GM21526 (cell line): Measurements from ENCODE around the gene TCF7L2.

ENCODE experiments used
- ATAC-seq: cut with Tn5 transposase; IDR thresholded peaks from one replicate; pipeline ENCODE4 v1.9.1; 2021; ENCODE audit warnings: moderate library complexity; ENCODE audit not compliant: unreplicated experiment, low FRiP score

TCF7L2 gene

GRCh38 chr10:113111900-113112853, 162.1 kb downstream of the TCF7L2 start:
- ATAC-seq, result no peak

DNA sequence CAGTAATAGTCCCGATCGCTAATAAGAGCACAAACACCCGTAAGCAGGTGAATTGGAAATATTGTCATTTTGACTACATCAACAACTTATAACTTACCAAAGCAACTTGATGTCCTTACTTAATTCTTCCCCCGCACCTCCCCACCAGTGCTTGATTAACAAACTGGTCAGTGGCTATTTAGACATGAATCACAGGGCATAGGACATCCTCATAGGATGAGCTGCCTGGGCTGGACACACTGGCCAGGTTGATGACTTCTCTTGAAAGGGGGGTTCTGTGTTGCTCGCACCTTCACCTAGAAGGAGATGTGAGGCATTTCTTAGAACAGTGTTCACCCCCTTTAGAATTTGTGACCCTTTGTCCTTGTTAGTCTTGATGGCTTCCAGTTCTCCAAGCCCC, 163.2 kb downstream of the TCF7L2 start:
- ATAC-seq, result no peak

GRCh38 chr10:113113918-113114317, 163.9 kb downstream of the TCF7L2 start:
- ATAC-seq, result no peak

DNA sequence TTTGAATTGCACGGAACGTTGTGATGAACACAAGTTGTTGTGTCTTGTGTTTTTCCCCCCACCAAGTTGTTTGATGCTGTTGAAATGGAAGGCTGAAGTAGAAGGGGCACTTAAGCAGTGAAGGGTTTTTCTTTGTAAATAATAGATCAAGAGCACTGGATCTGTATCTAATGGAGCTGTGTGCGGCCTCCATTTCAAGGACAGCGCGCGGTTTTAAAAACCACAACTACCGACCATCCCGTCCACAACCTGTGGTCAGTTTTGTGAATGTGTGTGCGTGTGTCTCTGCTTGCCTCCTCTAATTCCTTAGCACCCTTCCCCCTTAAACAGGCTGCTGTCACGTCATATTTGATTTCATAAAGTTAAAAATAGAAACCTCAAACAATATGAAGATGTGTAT, 165.5 kb downstream of the TCF7L2 start:
- no peak for ATAC-seq

DNA sequence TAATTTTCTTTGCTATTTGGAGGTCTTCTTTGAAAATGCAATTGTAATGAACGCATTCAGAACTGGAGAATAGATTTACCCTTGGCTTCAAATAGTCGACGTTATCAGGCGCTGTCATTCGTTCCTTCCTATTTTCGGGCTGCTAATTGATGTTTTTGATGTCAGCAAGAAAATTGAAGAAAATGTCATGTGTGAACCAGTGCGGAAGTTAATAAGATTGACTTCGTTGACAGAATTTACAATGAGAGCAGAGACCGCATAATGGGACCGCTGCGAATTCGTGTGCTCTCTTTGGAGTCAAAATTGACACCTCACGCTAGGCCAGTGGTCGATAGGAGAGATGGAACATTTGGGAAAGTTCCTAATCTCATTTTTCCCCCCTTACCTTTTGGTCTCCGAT, 168.8 kb downstream of the TCF7L2 start:
- ATAC-seq, result no peak

GRCh38 chr10:113119801-113120200, 169.8 kb downstream of the TCF7L2 start:
- ATAC-seq, result no peak

GRCh38 chr10:113121153-113121552, 171.1 kb downstream of the TCF7L2 start:
- ATAC-seq, result no peak

- no peak for ATAC-seq
Measured at GRCh38 chr10:113122947-113123346, 172.9 kb downstream of the TCF7L2 start.

- ATAC-seq, result no peak
Measured at GRCh38 chr10:113124724-113125123, 174.7 kb downstream of the TCF7L2 start.

DNA sequence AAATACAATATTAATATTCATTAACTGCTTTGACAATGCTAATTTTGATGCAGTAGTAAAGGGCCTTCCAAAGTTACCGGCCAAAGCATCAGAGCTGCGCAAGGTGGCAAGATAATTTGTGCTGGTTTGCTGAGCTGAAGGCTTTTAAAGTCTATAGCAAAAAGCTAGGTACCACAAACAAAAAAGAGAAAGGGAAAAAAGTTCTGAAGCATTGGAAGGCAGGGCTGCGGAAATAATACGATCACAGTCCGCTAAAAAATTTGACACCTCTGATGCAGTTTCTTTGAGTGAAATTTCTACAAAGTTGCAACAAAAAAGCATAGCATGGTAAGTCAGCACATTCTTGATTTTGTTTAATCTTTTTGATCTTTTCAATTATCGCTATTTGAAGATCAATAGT, 175.6 kb downstream of the TCF7L2 start:
- no peak for ATAC-seq

GRCh38 chr10:113126229-113127201, 176.5 kb downstream of the TCF7L2 start:
- ATAC-seq, result no peak

DNA sequence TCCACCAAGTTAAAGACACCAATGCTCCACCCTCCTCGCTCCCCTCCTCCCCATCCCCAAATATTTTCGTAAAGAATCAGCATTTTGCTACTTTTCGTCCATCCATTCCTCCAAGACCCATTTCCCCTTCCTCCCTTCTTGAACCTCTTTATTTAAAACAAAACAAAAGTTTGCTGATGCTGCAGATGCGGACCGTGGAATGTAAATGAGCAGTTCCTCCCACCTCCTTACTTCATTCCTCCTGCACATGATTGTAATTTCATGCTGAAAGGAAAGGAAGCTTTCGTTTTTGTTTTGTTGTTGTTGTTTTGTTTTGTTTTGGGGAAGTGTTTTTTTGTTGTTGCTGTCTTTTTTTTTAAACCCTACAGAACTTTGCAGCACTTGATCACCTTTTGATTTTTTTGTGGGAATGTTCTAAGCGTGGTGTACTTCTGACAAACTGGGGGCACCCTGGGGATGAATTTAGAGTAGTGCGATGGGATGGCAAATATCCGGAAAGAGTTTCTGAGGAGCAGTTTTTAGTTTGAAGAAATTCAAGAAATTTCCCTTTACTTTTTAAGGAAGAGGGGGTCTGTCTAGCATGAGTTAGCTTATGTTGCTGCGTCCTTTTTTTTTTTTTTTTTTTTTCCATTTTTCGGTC, 177.3 kb downstream of the TCF7L2 start:
- ATAC-seq, result no peak

- ATAC-seq, result no peak
Measured at GRCh38 chr10:113127901-113128283, 177.8 kb downstream of the TCF7L2 start.

DNA sequence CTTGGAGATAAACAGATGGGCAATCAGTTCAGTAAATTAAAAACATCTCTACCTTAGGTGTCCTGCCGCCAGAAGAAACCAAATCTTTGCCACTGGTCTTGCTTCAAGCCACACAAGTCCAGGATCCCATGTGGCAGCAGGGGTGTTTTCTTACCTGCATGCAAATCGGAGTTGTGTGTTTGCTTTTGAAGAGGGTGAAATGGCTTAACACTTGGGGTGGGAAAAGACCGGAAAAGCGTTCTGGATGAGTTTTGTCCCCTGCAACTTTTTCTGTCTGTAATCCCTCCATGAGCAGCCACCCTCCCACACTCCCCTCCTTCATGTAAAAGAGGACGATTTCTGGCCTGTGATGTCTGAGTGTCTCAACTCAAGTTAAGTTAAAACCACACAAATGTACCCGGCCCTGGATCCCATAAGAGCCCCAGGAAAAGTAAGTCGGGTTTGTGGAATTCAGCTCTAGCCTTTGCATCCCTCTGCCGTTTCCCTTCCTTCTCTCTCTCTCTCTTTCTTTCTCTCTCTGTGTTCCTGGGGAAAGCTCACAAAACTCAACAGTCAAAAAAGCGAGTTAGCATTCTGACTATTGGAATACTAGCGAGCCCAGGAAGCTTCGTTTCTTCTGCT, 178.5 kb downstream of the TCF7L2 start:
- ATAC-seq, result no peak

DNA sequence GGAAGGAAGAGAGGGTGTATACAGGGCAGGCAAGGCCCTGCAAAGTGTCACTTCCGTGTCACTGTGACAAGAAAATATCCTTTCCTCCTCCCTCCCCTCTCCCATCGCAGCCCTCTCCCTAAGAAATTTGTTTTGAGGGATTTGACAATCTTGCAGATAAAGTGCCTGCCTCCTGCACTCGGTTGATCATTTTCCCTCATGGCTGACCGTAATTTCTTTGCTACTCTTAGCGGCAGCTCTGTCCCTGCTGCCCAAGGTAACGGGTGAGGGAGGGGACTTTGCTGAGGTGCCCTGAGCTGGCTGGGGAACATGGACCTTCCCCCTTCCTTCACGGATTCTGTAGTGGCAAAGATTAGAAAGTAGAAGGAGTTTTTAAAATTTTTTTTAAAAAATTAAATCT, 179.1 kb downstream of the TCF7L2 start:
- no peak for ATAC-seq

GRCh38 chr10:113130014-113130641, 180.1 kb downstream of the TCF7L2 start:
- no peak for ATAC-seq

DNA sequence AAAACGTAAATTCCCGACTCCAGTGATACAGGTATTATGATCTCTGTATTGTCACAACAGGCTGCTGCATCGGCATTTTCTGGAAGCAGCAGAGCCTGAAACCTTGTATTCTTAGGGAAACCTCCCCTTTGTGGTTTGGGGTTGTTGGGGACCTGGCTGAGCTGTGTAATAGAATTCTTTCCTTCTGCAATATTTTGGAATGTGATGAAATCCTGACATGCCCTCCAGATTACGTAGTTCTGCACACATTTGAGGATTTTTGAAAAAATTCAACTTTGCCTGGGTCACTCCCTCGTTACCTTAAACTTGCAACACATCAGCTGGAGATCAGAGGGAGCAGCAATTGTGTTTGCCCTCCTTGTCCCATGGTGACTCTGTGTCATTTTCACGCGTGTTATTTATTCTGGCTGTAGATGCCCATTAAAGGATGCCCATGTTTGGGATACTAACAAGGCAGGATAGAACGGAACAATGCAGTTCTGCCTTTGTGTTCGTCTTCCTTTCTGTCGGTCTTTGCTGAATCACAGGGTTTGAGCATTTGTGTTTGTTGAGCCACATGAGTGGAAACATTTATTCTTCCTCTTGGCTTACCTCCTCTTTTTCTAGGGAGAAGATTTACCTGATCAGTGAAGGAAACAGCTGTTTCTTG, 181.7 kb downstream of the TCF7L2 start:
- no peak for ATAC-seq

GRCh38 chr10:113132591-113133121, 182.6 kb downstream of the TCF7L2 start:
- no peak for ATAC-seq

DNA sequence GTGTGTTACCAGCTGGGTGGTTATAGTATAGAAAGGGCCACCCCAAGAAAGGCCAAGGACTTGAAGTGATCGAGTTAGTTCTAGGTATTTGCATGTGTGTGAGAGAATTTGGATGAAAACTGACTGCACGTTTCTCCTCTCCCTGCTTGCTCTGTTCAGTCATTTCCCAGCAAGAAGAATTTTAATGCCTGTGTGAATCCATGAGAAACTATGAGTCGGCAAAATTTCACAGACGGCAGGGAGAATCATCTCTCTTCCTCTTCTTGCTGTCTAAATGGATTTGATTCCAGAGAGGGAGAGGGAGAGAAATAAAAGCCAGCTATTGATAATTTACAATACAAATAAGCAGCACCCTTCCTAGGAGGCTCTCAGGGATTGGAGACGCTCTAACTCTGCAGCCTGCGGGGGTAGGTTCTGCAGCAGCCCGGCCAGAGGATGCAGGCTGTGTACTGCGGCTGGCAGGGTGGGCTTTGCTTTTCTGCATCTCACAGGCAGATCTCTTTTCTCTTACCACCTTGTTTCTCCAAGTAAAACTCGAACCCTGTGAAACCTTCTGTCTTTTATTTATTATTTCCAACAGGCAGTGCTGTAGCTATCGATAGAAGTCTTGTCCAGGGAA, 183.6 kb downstream of the TCF7L2 start:
- no peak for ATAC-seq
